A673 (cell line): Measurements from ENCODE around the gene TMOD2. TPM values are rescaled to one million over a fixed set of nuclear protein-coding genes. Genes with fewer than 3 reads are reported as not detected.

Source experiments
- Bru-seq: library from RNA; stranded (reverse); fragments of 400-500 nt; gene quantifications from one replicate; lab custom pipeline; 2021; lab: Mats Ljungman, UMichigan
- BruChase-seq, 2 experiments: library from RNA; stranded (reverse); fragments of 400-500 nt; gene quantifications; one replicate each; lab custom pipeline; 2021; lab: Mats Ljungman, UMichigan
- BruUV-seq: library from RNA; stranded (reverse); fragments of 400-500 nt; replicated peaks from 2 replicates; lab custom pipeline; 2021; lab: Mats Ljungman, UMichigan
- CTCF ChIA-PET: fragments of 300-600 bp; sonication (Branson Sonifier 250); formaldehyde crosslinking; loops from one replicate; lab custom pipeline; 2022; ENCODE audit warnings: antibody characterized with exemption; lab: Charles Lee
- POLR2A ChIA-PET: fragments of 300-600 bp; sonication (Branson Sonifier 250); formaldehyde crosslinking; loops from one replicate; lab custom pipeline; 2022; ENCODE audit warnings: antibody characterized with exemption; ENCODE audit not compliant: low non-redundant PET; lab: Charles Lee
- DNase-seq: peaks from one replicate; pipeline ENCODE4 v3.0.0-alpha.2; 2015; ENCODE audit warnings: low spot score
- H3K27ac ChIP-seq: fragments of 200-600 bp; sonication (generic); 2 replicates; pipeline ENCODE4 v1.5.1; 2016; ENCODE audit warnings: mixed run types, low read depth, mild to moderate bottlenecking, mixed read lengths, antibody characterized with exemption, low read length; ENCODE audit not compliant: poor library complexity, severe bottlenecking
- H3K27me3 ChIP-seq: fragments of 200-600 bp; sonication (generic); replicated peaks from 2 replicates; pipeline ENCODE4 v1.6.1; 2017; ENCODE audit warnings: mixed run types, low read depth, mild to moderate bottlenecking, mixed read lengths, antibody characterized with exemption, low read length; ENCODE audit not compliant: insufficient read depth, poor library complexity
- H3K36me3 ChIP-seq: fragments of 200-600 bp; sonication (generic); 2 replicates; pipeline ENCODE4 v1.6.1; 2016; ENCODE audit warnings: mixed run types, mild to moderate bottlenecking, mixed read lengths, antibody characterized with exemption, low read length; ENCODE audit not compliant: insufficient read depth, poor library complexity, severe bottlenecking
- H3K4me1 ChIP-seq: fragments of 200-600 bp; sonication (generic); 2 replicates; pipeline ENCODE4 v1.6.1; 2017; ENCODE audit warnings: mixed run types, mild to moderate bottlenecking, mixed read lengths, antibody characterized with exemption, low read length; ENCODE audit not compliant: insufficient read depth, poor library complexity, severe bottlenecking
- H3K4me3 ChIP-seq: fragments of 200-600 bp; sonication (generic); 2 replicates; pipeline ENCODE4 v1.5.1; 2016; ENCODE audit warnings: low read depth, mixed run types, mild to moderate bottlenecking, mixed read lengths, low read length; ENCODE audit not compliant: poor library complexity, severe bottlenecking
- H3K9me3 ChIP-seq: fragments of 200-600 bp; sonication (generic); 2 replicates; pipeline ENCODE4 v1.6.1; 2016; ENCODE audit warnings: mixed run types, low read depth, mild to moderate bottlenecking, mixed read lengths, antibody characterized with exemption, low read length; ENCODE audit not compliant: poor library complexity, severe bottlenecking
- CTCF ChIP-seq: fragments of 300-800, 200-600 bp; sonication (generic); conservative IDR thresholded peaks from 2 replicates; pipeline ENCODE4 v1.5.1; 2017; ENCODE audit warnings: low read depth, mild to moderate bottlenecking, antibody characterized with exemption, low read length, moderate library complexity, mixed read lengths
- EZH2 ChIP-seq: fragments of 200-600 bp; sonication (generic); IDR thresholded peaks from 2 replicates; pipeline ENCODE4 v1.6.1; 2017; ENCODE audit warnings: borderline replicate concordance, low read depth, mild to moderate bottlenecking, mixed read lengths, antibody characterized with exemption, low read length; ENCODE audit not compliant: poor library complexity, severe bottlenecking
- intact Hi-C: fragments of 100-400 bp; cut with micrococcal nuclease; formaldehyde crosslinking; loops from one replicate; pipeline ENCODE4 v1.10.0; 2022; ENCODE audit not compliant: unreplicated experiment
- long read RNA-seq: library from polyadenylated mRNA; stranded (forward); transcript quantifications from one replicate; pipeline ENCODE4 v2.0.0, GENCODE V29; 2022
- total RNA-seq: library from RNA; stranded (reverse); gene quantifications from 2 replicates; pipeline ENCODE4 v1.2.3, GENCODE V29; 2021

Gene TMOD2
- total RNA-seq (0.67 and 1.6 TPM in 2 replicates), Bru-seq, nascent RNA (percentile 22 among the genes with signal in this experiment), BruChase-seq, experiment 1, labeled RNA remaining after a 2-hour chase (percentile 31 among the genes with signal in this experiment), BruChase-seq, experiment 2, labeled RNA remaining after a 6-hour chase (percentile 35 among the genes with signal in this experiment)
- long read RNA-seq, partial matches to known transcripts: 0 of 1 reads
- long read RNA-seq, other reads (novel, unspliced or antisense): 1 of 1 reads

DNA sequence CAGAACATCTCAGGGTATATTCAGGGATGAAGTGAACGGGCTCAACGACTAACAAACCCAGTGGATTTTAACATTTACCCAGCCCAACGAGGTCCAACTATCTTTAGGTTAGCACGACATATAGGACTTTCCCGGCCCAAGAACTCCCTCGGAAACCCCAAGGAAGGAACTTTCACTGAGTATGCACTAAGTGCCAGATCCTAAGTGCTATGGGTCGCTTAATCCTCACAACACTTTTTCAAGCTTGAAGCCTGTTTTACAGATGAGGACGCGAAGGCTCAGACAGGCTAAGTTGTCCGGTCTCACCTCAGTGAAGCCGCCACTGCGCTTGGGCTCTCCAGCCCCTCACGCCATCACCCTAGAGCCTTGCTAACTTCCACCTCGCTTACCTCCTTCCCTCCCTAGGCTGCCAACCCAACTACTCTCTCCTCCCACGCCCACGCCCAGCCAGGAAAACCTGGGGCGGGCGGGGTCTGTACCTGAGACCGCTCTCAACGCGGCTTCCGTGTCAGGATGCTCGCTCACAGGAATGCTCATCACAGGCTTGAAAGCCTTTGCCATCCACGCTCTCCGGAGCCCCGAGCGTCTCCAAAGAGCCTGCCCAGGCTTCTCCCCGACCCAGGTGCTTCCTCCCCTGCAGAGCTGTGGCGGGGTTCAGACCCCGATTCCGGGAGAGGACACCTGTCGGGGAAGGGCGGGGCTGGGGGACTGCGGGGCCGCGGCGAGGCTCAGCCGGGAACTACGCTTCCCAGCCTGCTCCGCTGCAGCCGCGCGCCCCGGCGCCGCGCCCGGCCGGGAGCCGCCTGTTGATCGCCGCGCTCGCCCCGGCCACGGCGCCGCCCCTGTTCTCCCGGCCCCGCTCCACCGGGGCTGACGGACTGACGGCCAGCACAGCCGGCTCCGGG lies at the start of gene TMOD2:
TSS of gene TMOD2 (plus strand) at position 806 of the 905 bp plus-strand sequence. CDS start 14,845 bp downstream, outside the sequence.
- POLR2A ChIA-PET: no interaction called here
- H3K9me3 ChIP-seq: no peaks in the 10 kb centered on the region
- H3K36me3 ChIP-seq: no peaks in the 10 kb centered on the region
- H3K27me3 ChIP-seq: peaks cover 82% of the 10 kb centered on the region
- peak; percentile 25 for DNase-seq
- peak within 1 kb of the TSS; percentile 58 for H3K4me3 ChIP-seq
- no peak for TF ChIP-seq EZH2
- no peak for TF ChIP-seq CTCF
- intact Hi-C loops: no loop called here
- H3K4me1 ChIP-seq: no peaks in the 10 kb centered on the region
- no TSS peak for BruUV-seq
- CTCF ChIA-PET: interaction anchor here (1.1 kb wide), 1 partner anchor 25 kb away, joined by 4 read pairs; no protein-coding TSS in a partner anchor
- no peak within 1 kb of the TSS for H3K27ac ChIP-seq

DNA sequence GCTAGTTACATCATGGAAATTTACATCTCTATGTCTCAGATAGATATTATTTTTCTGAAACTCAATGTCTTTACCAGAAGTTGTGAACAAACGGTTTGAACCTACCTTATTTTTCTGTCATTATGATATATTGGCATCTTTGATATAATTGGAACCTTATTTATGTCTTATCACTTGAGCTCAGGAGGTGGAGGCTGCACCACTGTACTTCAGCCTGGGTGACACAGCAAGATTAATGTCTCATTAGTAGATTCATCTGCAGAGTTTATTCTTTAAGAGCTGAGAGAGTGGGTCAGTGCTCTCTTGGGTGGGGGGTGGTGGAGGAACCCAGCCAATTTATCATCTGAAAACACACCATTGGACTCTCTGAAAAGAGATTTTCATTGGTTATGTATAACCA lies 48.7 kb upstream of the TMOD2 start:
- no peaks in the 10 kb centered on the region for H3K36me3 ChIP-seq
- TF ChIP-seq EZH2: no peak
- TF ChIP-seq CTCF: no peak
- intact Hi-C loops: no loop called here
- DNase-seq: no peak
- H3K9me3 ChIP-seq: no peaks in the 10 kb centered on the region
- peaks cover 49% of the 10 kb centered on the region for H3K27me3 ChIP-seq
- no peak overlapping the region for H3K27ac ChIP-seq
- POLR2A ChIA-PET: no interaction called here
- BruUV-seq: no TSS peak
- CTCF ChIA-PET: no interaction called here
- H3K4me3 ChIP-seq: no peak overlapping the region
- H3K4me1 ChIP-seq: no peaks in the 10 kb centered on the region

DNA sequence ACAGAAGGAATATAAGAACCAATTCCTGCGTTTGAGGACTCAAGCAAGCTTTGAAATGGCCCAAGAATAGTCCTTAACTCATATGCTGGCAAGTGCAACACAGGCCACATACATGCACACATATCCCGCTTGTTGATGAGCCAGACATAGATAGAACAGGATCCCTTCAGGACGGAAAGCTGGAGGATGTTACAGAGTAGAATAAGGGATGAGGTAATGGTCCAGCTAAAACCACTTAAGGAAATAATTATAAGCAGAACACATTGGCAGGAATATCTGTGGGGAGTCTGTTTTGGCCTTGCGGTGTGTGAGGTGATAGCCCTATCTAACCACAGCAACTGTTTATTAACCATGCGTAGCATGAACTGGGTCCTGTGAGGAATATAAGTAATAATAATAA lies 45.1 kb upstream of the TMOD2 start:
- CTCF ChIA-PET: no interaction called here
- POLR2A ChIA-PET: no interaction called here
- TF ChIP-seq CTCF (no peak), EZH2 (no peak)
- H3K9me3 ChIP-seq: no peaks in the 10 kb centered on the region
- peaks cover 22% of the 10 kb centered on the region for H3K27me3 ChIP-seq
- DNase-seq: no peak
- H3K4me3 ChIP-seq: no peak overlapping the region
- intact Hi-C loops: no loop called here
- H3K4me1 ChIP-seq: no peaks in the 10 kb centered on the region
- H3K27ac ChIP-seq: no peak overlapping the region
- H3K36me3 ChIP-seq: no peaks in the 10 kb centered on the region
- no TSS peak for BruUV-seq
